IPS-NIHi11 (cell line): ENCODE results near the gene ZNF497.

Source experiments
- DNase-seq: peaks from one replicate; pipeline ENCODE4 v3.0.0; 2012; ENCODE audit warnings: mixed read lengths, low spot score

ZNF497 gene

GRCh38 chr19:58307736-58308135 lies 54.8 kb downstream of the ZNF497 start:
- no peak for DNase-seq

GRCh38 chr19:58305932-58306323 lies 56.6 kb downstream of the ZNF497 start:
- DNase-seq, result no peak

GRCh38 chr19:58305065-58305931 lies 57.3 kb downstream of the ZNF497 start, which contains the start of gene ERVK3-1:
TSS of gene ERVK3-1 (plus strand) at chr19:58305377. CDS start at chr19:58312169, 6,792 bp downstream.
- peak; percentile 98 for DNase-seq

- no peak for DNase-seq
Measured at GRCh38 chr19:58304748-58305064, 57.8 kb downstream of the ZNF497 start.
